Fibroblast of upper back skin (primary cell): ENCODE results near the gene EFNA1.
"Not testable (repeated sequence)": the region's sequence is repeated elsewhere in the genome, so short reads cannot be mapped to it uniquely, and the experiment has no call there.

ENCODE experiments used
- DNase-seq: peaks from one replicate; pipeline ENCODE4 v3.0.0-alpha.2; 2013

Gene EFNA1

GRCh38 chr1:155160128-155160527, 32.5 kb downstream of the EFNA1 start:
- DNase-seq: no peak

DNA sequence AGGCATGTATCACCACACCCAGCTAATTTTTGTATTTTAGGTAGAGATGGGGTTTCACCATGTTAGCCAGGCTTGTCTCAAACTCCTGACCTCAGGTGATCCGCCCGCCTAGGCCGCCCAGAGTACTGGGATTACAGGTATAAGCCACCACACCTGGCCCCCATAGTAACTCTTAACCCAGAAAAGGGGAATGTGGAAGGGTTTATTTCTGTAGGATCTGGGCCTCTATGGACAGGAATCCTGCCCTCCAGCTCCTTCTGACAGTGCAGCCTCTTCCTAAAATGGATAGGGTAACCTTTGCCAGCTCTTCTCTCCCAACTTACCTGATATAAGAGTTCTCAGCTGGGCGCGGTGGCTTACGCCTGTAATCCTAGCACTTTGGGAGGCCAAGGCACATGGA, 35.0 kb downstream of the EFNA1 start:
- not testable (repeated sequence) for DNase-seq

DNA sequence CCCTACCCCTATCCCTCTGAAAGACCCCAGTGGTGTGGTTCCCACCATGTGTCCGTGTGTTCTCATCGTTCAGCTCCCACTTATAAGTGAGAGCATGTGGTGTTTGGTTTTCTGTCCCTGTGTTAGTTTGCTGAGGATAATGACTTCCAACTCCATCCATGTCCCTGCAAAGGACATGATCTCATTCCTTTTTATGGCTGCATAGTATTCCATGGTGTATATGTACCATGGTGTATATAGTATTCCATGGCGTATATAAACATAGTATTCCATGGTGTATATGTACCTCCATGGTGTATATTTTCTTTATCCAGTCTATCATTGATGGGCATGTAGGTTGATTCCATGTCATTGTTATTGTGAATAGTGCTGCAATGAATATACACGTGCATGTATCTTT, 36.1 kb downstream of the EFNA1 start:
- not testable (repeated sequence) for DNase-seq

DNA sequence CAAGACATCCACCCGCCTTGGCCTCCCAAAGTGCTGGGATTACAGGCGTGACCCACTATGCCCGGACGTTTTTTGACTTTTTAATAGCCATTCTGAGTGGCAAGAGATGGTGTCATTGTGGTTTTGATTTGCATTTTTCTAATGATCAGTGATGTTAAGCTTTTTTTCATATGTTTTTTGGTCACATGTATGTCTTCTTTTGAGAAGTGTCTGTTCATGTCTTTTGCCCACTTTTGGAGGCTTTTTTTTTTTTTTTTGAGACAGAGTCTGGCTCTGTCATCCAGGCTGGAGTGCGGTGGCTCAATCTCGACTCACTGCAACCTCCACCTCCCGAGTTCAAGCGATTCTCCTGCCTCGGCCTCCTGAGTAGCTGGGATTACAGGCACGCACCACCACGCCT, 36.9 kb downstream of the EFNA1 start:
- not testable (repeated sequence) for DNase-seq

- no peak for DNase-seq
Observed at GRCh38 chr1:155166051-155166470, 38.4 kb downstream of the EFNA1 start.

GRCh38 chr1:155166471-155167165, 38.9 kb downstream of the EFNA1 start:
- no peak for DNase-seq

- DNase-seq: peak; percentile 78
Observed at GRCh38 chr1:155167166-155168104, 39.8 kb downstream of the EFNA1 start.

DNA sequence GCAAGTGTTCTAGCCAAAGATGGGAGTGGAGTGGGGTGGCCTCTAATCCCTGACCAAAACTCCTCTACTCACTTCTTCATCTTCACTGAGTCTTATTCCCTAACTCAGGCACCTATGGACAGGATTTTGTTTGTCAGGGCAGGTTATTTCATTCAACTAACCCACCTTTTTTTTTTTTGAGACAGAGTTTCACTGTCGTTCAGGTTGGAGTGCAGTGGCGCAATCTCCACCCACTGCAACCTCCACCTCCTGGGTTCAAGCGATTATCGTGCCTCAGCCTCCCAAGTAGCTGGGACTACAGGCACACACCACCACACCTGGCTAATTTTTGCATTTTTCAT, 40.4 kb downstream of the EFNA1 start:
- DNase-seq: not testable (repeated sequence)

DNA sequence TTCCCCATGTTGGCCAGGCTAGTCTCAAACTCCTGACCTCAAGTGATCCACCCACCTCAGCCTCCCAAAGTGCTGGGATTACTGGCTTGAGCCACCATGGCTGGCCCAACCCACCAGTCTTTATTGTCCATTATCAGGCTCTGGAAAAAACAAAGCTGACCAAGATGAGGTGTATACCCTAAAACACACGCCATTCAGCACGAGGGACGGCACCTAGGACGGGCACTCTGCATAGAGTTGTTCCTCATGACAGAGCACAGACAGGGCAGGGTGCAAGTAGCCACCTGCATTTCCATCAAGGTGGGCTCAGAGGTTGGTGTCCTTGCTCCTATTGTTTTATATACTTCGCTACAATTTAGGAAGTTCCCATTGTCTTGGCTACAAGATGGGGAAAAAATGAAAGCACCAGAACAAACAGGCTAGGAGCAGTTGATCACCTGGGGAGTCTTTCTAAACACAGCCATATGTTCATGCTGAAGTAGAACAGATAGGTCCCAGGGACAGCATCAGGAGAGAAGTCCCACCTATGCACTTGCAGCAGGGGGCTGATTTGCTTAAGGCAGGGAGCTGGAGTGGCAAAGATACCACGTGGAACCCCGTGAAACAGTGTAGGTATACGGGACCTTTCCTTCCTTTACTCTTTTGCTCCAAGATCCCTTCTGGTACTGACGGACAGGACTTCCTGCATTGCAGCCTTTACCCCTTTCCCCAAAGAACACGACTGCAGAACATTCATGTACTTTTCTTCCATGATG, 41.0 kb downstream of the EFNA1 start:
- no peak for DNase-seq

- no peak for DNase-seq
Observed at GRCh38 chr1:155169541-155169940, 41.9 kb downstream of the EFNA1 start.

- DNase-seq: no peak
Observed at GRCh38 chr1:155170101-155170785, 42.6 kb downstream of the EFNA1 start.

GRCh38 chr1:155170806-155171205, 43.1 kb downstream of the EFNA1 start:
- DNase-seq: no peak

GRCh38 chr1:155171836-155172731, 44.4 kb downstream of the EFNA1 start:
- no peak for DNase-seq

GRCh38 chr1:155172732-155173477, 45.2 kb downstream of the EFNA1 start, which contains the start of gene KRTCAP2:
Gene KRTCAP2 (minus strand): TSS chr1:155173304. CDS start chr1:155173224, 80 bp downstream.
- peak; percentile 96 for DNase-seq

- peak; percentile 84 for DNase-seq
Observed at GRCh38 chr1:155173478-155174323, 46.0 kb downstream of the EFNA1 start, which contains the start of gene TRIM46. Gene TRIM46 (plus strand): TSS chr1:155173849. CDS start chr1:155173967, 118 bp downstream.

GRCh38 chr1:155174324-155175280, 46.9 kb downstream of the EFNA1 start:
- peak; percentile 52 for DNase-seq

- DNase-seq: no peak
Observed at GRCh38 chr1:155175281-155175926, 47.7 kb downstream of the EFNA1 start.

DNA sequence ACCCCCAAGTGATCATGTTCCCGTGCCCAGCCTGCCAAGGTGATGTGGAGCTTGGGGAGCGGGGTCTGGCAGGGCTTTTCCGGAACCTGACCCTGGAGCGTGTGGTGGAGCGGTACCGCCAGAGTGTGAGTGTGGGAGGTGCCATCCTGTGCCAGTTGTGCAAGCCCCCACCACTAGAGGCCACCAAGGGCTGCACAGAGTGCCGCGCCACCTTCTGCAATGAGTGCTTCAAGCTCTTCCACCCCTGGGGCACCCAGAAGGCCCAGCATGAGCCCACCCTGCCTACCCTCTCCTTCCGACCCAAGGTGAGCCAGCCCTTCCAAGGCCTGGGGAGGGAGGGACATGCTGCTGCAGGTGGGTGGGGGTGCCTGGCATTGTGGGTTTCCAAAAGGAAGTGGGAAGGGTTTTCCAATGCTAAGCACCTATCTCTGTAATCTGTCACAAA, 48.3 kb downstream of the EFNA1 start:
- no peak for DNase-seq
